GM21367 (cell line): Measurements from ENCODE around the gene SPSB3.

Source experiments
- ATAC-seq: cut with Tn5 transposase; IDR thresholded peaks from one replicate; pipeline ENCODE4 v1.9.1; 2021; ENCODE audit not compliant: unreplicated experiment

Gene SPSB3

DNA sequence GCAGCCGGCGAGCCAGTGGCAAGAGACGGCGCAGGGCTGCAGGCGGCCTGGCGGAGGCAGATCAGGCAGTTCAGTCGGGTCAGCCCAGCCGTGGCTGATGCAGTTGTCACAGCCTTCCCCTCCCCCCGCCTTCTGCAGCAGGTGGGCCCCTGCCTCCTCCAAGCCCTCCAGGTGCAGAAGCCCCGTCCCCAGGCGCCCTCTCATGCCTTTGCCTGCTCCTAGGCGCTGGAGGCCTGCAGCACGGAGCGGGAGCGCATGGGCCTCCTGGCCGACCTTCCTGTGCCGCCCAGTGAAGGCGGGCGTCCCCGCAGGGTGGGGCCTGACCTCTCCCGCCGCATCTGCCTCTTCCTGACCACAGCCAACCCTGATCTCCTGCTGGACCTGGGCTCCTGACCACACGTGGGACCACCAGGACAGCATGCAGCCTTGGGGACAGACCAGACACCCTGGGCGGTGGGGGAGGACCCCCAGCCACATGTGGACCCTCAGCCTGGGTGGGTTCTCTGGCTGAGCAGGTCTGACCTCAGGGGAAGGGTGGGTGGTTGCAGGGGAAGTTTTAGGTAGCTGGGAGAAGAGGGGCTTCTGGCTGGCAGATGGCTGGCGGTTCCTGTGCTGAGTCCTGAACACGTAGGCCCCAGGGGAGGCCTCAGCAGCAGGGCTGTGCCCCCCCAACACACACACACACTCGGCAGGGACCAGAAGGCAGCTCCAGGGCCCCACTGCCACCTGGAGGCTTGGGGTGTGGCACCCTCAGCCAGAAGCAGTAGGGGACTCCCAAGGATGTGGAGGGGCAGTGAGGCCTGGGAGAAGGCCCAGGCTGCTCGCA is 6.3 kb downstream of the SPSB3 start:
- ATAC-seq: no peak

DNA sequence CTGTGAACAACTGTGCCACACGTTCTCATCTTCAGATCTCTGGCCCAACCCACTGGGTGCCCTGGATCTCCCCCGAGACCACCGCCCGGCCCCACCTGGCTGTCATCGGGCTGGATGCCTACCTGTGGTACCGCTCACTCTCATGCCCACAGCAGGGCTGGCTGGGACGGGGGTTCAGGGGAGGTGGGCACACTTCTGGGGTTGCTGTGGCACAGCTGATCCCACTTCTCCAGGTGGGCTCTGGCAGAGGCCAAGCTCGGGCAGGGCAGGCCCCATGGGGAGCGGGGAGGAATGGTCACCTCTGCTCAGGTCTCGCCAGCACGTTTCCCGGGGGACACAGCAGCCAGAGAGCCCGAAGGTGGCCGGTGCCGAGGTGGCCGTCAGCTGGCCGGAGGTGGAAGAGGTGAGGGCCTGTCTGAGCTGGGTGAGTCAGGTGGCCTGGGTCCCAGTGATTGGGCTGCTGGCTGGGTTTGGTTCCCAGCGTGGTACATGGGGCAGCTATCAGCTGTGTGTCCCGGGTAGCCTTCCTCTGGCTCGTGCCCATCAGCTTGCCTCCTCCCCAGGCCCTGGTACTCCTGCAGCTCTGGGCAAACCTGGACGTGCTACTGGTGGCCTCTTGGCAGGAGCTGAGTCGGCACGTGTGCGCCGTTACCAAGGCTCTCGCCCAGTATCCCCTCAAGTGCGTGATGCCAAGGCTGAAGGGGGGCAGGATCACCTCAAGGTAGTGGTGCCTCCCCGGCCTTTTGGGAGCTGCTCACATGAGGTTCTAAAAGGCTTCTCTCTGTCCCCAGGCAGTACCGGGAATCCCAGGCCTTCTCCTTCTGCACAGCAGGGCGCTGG is 7.1 kb downstream of the SPSB3 start:
- no peak for ATAC-seq

DNA sequence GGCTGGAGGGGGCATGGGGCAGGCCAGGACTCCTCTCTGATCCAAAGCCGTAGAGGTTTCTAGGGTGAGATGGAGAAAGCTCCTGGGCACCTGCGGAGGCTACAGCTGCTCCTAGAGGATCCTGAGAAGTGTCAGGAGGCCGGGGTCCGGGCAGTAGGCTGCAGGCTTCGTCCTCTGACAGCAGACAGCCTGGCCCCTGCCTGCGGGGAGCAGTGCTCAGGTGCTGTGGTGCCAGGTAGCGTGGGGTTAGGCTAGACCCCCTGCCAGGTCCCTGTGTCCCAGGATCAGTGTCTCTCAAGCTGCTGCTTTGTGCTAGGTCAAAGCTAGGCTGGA is 8.0 kb downstream of the SPSB3 start:
- ATAC-seq: no peak

DNA sequence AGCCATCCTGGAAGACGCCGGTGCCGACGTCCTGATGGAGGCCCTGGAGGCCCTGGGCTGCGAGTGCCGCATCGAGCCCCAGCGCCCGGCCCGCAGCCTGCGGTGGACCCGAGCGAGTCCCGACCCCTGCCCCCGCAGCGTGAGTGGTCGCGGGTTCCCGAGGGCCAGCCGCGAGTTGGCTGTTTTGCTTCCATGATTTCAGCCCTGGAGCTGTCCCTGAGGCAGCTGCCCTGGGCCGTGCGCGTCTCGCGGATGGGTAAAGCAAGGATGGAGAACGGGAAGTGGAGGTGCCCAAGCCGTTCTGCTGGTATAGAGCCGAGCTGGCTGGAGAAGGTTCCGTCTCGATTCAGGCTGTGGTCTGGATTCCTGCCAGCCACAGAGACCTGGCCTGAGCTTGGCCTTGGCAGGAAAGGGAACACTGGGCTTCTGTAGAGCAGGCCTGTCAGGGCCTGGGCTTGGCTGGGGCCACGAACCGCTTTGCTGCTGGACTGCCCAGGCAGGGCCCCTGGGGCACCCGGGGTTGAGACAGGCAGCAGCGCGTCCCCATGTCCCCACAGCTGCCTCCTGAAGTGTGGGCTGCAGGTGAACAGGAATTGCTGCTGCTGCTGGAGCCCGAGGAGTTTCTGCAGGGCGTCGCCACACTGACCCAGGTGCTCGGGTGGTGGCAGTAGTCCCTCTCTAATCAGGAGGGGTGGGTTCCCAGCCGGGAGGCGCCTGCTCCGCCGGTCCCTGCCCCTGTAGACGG is 8.5 kb downstream of the SPSB3 start:
- ATAC-seq: peak; percentile 1

DNA sequence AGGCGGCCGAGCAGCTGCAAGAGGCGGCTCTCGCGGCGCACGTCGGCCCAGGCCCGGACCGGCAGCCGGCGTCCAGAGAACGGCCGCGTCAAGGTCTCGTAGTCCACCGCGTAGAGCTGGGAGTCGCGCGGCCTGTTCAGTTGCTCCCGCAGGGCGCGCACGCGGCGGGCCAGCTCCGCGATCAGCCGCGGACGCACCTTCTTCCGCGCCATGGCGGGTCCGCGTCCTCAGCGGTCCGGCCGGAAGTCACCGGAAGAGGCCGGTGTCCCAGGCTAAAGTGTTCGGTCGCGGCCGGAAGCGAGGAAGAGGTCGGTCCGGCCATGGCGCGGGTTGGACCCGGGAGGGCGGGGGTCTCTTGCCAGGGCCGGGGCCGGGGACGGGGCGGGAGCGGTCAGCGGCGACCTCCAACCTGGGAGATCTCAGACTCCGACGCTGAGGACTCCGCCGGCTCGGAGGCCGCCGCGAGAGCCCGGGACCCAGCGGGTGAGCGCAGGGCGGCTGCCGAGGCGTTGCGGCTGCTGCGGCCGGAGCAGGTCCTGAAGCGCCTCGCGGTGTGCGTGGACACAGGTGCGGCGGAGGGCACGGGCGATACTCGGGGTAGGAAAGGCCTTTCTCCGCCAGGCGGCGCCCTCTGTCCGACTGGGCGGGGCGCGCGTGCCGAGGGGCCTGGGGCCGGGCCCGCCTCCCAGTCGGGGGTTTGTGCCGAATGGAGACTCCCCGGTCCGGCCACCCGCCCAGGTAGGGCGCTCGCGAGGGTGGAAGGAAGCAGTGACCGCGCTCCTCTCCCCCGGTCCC is 9.3 kb downstream of the SPSB3 start, which contains the start of gene MRPS34:
TSS of gene MRPS34 (minus strand) at position 227 of the 795 bp plus-strand sequence. CDS start at position 212, 15 bp downstream.
- peak; percentile 30 for ATAC-seq

DNA sequence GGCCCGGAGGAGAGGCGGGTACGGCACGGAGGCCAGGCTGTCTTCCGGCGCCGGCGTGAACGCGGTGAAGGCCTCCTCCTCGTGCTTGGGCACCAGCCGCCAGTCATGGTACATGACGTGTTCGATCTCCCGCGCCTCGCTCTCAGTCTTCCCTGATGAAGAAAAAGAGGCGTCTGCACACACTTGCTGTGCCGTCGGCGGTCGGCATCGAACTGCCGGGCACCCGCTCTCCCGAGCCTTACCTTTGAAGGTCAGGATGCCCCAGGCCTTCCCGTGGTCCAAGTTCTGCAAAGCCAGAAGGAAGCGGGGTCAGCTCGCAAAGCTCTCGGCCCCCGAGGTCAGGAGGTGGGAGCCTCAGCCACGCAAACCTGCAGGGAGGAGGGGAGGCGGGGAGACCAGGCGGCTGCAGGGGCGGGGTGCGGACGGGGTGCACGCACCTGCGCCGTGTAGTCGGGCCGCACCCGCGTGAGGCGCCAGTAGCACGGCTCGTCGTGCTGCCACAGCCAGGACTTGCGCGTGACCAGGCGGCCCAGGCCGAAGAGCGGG is 9.9 kb downstream of the SPSB3 start, which contains the start of gene EME2:
TSS of gene EME2 (plus strand) at position 449 of the 546 bp plus-strand sequence. CDS start 418 bp downstream, outside the sequence.
- ATAC-seq: no peak

DNA sequence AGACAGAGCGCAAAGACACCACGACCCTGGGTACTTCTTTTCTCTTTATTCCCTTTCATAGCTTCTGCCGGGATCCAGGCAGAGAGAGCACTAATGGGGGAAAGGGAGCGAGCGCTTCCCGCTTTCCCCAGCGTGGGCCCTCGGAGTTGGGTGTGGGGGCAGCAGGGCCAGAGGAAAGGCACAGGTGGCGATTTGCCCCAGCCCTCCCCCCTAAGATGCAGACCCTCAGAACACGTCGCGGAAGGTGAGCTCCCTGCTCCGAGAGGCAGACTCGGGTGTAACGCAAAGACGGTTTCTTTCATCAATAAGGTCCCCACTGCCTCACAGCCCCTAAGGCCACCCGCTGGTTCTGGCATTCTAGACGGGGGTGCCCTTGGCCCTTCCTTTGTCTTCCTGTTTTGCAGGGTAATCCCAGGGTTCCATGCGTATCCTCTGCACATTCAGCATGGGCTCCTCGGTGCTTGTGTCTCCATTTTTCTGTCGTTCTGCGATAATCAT is 10.5 kb downstream of the SPSB3 start:
- ATAC-seq: no peak

DNA sequence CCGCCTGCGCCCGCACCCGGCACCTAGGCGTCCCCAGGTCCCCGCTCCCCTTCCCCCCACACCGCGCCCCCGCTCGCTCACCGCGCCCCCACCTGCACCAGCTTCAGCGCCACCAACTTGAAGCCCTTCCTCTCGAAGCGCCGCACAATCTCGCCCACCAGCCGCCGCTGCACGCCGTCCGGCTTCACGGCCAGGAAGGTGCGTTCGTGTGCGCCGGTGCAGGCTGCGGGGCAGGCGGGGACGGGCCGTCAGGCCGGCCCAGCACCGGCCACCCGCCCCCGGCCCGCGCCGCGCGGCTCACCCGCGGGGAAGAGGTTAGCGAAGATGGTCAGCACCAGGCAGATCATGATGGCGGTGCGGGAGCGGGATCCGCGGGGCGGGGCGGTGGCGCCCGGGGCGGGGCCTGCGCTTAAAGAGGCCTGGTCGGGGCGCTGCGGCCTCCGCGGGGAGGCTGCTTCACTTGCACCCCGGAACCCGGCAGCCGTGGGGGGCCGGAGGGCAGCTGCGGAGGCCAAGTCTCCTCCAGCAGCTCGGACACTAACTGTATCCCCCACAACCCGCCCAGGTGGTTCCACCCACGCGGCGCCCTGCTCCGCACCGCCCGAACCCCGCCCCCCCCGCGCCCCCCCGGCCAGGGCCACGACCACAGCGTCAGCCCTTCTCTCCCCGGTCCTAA is 11.0 kb downstream of the SPSB3 start, which contains the start of gene NME3:
TSS of gene NME3 (minus strand) at position 356 of the 676 bp plus-strand sequence. CDS start at position 347, 9 bp downstream.
- ATAC-seq: no peak

DNA sequence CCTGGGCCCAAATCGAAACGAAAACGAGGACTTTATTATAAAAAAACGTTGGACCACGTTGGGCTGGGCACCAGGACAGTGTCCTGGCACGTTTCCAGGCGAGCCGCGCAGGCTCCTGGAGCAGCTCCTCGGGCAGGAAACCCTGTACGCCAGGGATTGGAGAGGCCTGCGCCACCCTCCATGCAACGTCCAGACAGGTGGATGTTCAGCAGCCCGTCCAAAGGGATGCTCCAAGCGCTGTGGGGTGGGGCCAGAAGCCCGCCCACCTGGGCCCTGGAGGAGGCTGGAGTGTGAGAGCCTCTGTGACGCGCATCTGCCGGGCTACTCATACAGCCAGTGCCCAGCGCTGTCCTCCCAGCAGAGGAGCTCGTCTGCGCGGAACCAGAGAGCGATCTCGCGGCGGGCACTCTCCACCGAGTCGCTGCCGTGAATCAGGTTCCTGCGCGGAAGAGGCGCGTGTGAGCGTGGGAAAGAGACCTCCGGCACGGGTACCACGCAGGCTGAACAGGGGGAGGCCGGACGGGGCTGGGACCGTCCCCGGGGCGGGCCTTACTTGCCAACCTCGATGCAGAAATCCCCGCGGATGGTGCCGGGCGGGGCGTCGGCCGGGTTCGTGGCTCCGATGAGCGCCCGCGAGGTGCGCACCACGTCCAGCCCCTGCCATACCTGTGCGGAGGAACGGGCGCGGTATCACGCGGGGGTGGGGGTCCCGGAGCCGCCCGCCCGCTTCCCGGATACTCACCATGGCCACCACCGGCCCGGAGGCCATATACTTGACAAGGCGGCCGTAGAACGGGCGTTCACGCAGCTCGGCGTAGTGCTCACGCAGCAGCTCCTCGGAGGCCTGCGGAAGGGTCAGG is 11.8 kb downstream of the SPSB3 start:
- no peak for ATAC-seq

DNA sequence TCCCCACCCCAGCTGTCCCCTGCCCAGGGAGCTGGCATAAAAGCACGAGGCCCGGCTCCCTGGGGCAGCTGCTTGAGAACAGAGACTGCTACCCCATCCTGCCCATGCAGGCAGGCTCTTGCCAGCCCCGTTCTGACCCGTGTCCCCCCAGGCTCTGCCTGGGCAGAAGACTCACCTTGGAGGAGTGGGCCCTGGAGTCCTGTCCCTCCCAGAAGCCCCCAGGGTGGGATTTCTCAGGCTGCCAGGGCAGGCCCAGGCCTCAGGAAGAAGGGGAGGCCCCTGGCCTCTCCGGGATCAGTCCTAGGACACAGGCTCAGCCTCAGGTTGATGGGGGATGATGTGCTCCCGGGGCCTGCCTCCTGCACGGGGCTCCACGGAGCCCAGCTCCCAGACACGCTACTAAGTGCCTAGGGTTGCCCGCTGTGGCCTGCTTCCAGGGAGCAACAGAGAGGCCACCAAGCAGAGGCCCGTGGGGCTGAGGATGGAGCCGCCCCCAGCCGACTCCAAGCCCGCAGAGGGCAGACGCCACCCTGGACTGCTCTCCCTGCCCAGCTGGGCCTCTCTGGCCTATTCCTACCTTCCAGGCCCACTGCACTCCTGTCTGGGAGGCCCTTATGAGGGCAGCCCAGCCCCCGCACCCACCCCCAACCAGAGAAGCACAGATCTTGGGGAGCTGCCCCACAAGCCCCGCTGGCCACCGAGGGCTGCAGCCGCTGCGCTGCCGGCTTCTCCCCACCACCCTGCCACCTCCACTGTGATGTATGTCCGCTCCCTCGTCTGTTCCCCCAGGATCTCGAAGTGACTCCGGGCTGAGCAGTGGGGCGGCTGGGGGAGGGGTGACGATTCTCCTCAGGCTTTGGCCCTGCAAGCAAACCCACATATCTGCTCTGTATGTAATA is 12.7 kb downstream of the SPSB3 start:
- no peak for ATAC-seq

DNA sequence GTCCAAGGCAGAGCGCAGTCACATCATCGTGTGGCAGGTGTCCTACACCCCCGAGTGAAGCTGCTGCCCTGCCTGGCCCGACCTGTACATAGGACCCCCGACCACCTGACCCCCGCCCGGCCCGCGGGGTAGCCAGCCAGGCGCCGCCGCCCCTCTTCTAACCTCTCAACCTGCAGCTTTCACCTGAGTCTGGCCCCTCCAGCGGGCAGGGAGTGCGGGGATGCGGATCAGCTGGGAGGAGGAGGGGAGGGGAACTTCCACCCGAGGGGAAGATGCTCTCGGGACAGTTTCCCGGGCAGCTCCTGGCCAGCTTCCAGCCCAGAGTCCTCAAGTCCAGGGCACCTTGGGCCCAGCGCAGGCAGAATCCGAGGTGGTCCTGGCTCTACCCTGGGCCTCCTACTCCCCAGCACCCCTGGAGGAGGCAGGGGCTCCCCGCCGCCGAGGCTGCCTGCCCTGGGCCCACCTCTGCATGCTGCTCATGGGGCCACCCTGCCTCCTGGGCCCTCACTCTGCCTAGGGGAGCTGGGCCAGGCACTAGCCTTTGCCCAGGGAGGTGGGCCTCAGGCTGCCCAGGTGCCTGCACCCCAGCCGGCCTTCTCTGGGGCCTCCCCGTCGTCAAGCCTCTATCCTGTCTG is 13.5 kb downstream of the SPSB3 start:
- ATAC-seq: no peak

DNA sequence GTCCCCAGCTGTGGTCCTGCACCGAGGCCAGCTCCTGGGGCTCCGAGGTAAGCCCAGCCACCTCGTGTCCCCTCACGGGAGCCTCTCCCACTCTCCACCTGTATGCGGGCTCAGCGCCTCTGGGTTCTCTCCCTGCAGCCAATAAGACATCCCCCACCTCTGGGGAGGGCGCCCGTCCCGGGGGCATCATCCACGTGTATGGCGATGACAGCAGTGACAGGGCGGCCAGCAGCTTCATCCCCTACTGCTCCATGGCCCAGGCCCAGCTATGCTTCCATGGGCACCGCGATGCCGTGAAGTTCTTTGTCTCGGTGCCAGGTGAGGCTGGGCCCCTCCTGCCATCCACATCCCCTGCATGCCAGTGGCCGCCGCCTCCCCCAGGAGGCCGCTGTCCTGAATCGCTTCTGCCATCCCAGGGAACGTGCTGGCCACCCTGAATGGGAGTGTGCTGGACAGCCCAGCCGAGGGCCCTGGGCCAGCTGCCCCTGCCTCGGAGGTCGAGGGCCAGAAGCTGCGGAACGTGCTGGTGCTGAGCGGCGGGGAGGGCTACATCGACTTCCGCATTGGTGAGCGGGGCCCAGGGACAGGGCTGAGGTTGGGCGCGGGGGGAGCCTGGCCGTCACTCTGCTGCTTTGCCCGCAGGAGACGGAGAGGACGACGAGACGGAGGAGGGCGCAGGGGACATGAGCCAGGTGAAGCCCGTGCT is 14.2 kb downstream of the SPSB3 start:
- no peak for ATAC-seq

DNA sequence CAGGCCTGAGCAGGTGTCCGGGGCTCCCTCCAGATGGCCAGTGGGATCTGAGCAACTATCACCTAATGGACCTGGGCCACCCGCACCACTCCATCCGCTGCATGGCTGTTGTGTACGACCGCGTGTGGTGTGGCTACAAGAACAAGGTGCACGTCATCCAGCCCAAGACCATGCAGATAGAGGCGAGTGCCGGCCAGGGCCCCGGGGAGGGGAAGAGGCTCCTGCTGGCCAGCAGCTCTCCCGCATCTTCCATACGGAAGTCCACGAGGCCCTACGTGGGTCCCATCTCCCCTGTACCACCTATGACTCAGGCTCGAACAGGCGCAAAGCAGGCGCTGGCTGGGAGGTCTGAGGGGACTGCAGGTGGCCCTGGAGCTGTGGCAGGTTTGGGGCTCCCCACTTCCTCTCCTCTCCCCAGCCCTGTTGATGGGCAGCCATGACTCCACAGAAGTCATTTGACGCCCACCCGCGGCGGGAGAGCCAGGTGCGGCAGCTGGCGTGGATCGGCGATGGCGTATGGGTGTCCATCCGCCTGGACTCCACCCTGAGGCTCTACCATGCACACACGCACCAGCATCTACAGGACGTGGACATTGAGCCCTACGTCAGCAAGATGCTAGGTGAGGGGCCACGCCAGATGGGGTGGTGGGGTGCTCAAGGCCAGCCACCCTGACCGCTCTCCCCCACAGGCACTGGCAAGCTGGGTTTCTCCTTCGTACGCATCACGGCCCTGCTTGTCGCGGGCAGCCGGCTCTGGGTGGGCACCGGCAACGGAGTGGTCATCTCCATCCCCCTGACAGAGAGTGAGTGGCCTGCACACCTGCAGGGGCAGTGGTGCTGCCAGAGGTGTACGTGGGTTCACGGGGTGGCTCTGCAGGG is 15.0 kb downstream of the SPSB3 start:
- no peak for ATAC-seq

DNA sequence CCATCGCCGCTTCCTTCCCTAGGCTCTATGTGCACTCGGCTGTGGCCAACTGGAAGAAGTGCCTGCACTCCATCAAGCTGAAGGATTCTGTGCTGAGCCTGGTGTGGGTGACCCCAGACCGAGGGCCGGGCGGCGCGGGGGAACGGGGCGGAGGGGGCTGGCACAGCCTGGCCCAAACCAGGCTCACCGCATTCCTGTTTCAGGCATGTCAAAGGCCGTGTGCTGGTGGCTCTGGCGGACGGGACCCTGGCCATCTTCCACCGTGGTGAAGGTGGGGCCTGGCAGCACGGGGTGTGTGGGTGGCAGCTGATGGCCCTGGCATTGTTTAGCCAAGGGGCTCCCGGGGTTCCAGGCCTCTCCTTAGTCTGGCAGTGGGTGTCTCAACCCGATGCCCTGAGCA is 15.7 kb downstream of the SPSB3 start:
- ATAC-seq: no peak

DNA sequence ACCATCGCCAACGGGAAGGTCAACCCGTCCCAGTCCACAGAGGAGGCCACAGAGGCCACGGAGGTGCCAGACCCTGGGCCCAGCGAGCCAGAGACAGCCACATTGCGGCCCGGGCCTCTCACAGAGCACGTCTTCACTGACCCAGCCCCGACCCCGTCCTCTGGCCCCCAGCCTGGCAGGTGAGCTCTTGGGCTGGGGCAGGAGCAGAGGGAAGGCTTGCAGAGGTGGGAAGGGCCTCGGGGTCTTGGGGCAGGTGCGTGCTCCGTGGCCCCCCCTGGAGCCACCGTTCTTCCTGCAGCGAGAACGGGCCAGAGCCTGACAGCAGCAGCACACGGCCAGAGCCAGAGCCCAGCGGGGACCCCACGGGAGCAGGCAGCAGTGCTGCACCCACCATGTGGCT is 16.1 kb downstream of the SPSB3 start:
- ATAC-seq: no peak
